Measurements from ENCODE around the gene OPA1.

GRCh38 chr3:193732827-193733226, 139.8 kb downstream of the OPA1 start:
- TF ChIP-seq CTCF (IDR thresholded peaks at IDR 0.05; ENCODE audit: borderline replicate concordance, extremely low read depth, low read length, poor library complexity, severe bottlenecking) (no peak), EZH2 (IDR thresholded peaks at IDR 0.05; ENCODE audit: borderline replicate concordance, low read depth, low read length, severe bottlenecking) (no peak)

All from DND-41 (cell line).